C4-2B (cell line): ENCODE results near the gene DR1.
A peak's percentile ranks its signal among the peaks of the same experiment; 100 is the strongest.

ENCODE experiments used
- H3K27ac ChIP-seq: fragments of 450-650 bp; 2 replicates; pipeline ENCODE4 v1.5.1; 2017
- ZFX ChIP-seq: fragments of 450-650 bp; IDR thresholded peaks from 2 replicates; pipeline ENCODE4 v1.6.1; 2017
- TF ChIP-seq, protein P1 (sequence below): fragments of 450-650 bp; conservative IDR thresholded peaks from 2 replicates; pipeline ENCODE4 v1.5.1; 2017; ENCODE audit warnings: mild to moderate bottlenecking

The DR1 gene

GRCh38 chr1:93317207-93317606 is 28.5 kb upstream of the DR1 start:
- no peak overlapping the region for H3K27ac ChIP-seq
- TF ChIP-seq, protein P1, sequence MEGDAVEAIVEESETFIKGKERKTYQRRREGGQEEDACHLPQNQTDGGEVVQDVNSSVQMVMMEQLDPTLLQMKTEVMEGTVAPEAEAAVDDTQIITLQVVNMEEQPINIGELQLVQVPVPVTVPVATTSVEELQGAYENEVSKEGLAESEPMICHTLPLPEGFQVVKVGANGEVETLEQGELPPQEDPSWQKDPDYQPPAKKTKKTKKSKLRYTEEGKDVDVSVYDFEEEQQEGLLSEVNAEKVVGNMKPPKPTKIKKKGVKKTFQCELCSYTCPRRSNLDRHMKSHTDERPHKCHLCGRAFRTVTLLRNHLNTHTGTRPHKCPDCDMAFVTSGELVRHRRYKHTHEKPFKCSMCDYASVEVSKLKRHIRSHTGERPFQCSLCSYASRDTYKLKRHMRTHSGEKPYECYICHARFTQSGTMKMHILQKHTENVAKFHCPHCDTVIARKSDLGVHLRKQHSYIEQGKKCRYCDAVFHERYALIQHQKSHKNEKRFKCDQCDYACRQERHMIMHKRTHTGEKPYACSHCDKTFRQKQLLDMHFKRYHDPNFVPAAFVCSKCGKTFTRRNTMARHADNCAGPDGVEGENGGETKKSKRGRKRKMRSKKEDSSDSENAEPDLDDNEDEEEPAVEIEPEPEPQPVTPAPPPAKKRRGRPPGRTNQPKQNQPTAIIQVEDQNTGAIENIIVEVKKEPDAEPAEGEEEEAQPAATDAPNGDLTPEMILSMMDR: no peak
- TF ChIP-seq ZFX: no peak

- H3K27ac ChIP-seq: no peak overlapping the region
- TF ChIP-seq, protein P1: no peak
- TF ChIP-seq ZFX: no peak
These were observed 27.8 kb upstream of the DR1 start for GRCh38 chr1:93317943-93318342.

- TF ChIP-seq ZFX: no peak
- TF ChIP-seq, protein P1: no peak
- no peak overlapping the region for H3K27ac ChIP-seq
These were observed 24.0 kb upstream of the DR1 start for GRCh38 chr1:93321720-93322119.

DNA sequence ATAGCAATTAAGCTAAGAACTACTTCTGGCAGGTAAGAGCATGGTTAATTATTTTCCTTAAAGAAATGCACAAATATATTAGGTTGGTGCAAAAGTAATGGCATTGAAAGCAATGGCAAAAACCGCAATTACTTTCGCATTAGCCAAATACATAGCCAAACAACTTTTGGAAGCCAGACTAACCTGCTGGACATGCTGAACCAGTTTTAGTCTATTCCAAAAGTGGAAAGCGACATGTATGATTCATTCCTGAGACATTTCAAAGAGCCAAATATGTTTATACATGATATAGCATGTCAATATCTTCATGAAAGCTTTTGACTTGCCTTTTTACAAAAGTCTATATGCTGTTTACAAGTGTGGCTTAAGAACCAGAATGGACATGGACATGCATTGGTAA is 23.4 kb upstream of the DR1 start:
- H3K27ac ChIP-seq: no peak overlapping the region
- TF ChIP-seq, protein P1: no peak
- TF ChIP-seq ZFX: no peak

- H3K27ac ChIP-seq: no peak overlapping the region
- TF ChIP-seq, protein P1: no peak
- no peak for TF ChIP-seq ZFX
These were observed 22.4 kb upstream of the DR1 start for GRCh38 chr1:93323185-93323820.

- TF ChIP-seq ZFX: no peak
- TF ChIP-seq, protein P1: no peak
- peak overlapping the region; percentile 60 for H3K27ac ChIP-seq
These were observed 20.9 kb upstream of the DR1 start for GRCh38 chr1:93324486-93325464.
